Activated naive CD4-positive, alpha-beta T cell treated with anti-CD3 and anti-CD28 coated beads, Interleukin-2, amount 50 U/mL, for 72 hours (primary cell): ENCODE measurements around the gene ZNF793. TPM values are rescaled to one million over a fixed set of nuclear protein-coding genes. Genes with fewer than 3 reads are reported as not detected.

ENCODE experiments used
- ATAC-seq, 2 donors: fragments of 150-1000 bp; cut with Tn5 transposase; 2 replicates each; pipeline ENCODE4 v1.10.0; 2021; ENCODE audit warnings: mild to moderate bottlenecking in 2 of 2, moderate library complexity in 2 of 2
- DNase-seq, 2 donors: peaks; one replicate each; pipeline ENCODE4 v3.0.0; 2021 to 2022; ENCODE audit warnings: low spot score in 2 of 2
- H3K27ac Mint-ChIP-seq, 2 donors: one replicate each; pipeline ENCODE4 v1.8.0; 2022; ENCODE audit warnings: mild to moderate bottlenecking in 2 of 2, mixed read lengths in 2 of 2
- H3K36me3 Mint-ChIP-seq, 2 donors: one replicate each; pipeline ENCODE4 v1.8.0; 2022; ENCODE audit warnings: mixed read lengths in 2 of 2
- H3K9me3 Mint-ChIP-seq, 2 donors: one replicate each; pipeline ENCODE4 v1.8.0; 2022; ENCODE audit warnings: mixed read lengths in 2 of 2
- total RNA-seq, 2 donors: library from RNA; stranded (reverse); gene quantifications; one replicate each; pipeline ENCODE4 v1.2.3, GENCODE V29; 2022

ZNF793 gene
- total RNA-seq, 2 donors from 2014 or later = 4.5 to 4.7 TPM

DNA sequence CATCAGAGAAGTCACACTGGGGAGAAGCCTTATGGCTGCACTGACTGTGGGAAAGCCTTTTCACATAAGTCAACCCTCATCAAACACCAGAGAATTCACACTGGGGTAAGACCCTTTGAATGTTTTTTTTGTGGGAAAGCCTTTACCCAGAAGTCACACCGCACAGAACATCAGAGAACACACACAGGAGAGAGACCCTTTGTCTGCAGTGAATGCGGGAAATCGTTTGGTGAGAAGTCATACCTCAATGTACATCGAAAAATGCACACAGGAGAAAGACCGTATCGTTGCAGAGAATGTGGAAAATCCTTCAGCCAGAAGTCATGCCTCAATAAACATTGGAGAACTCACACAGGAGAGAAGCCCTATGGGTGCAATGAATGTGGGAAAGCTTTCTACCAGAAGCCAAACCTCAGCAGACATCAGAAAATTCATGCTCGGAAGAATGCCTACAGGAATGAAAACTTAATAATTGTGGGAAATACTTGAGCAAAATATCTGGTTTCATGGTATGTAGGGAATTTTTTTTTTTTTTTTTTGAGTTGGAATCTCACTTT is 30.7 kb downstream of the ZNF793 start:
- ATAC-seq = no peak
- H3K27ac Mint-ChIP-seq = no peak overlapping the region
- peaks cover 57 to 59% of the 10 kb centered on the region in 2 donors for H3K36me3 Mint-ChIP-seq
- H3K9me3 Mint-ChIP-seq = peaks cover 40 to 42% of the 10 kb centered on the region in 2 donors
- no peak for DNase-seq

DNA sequence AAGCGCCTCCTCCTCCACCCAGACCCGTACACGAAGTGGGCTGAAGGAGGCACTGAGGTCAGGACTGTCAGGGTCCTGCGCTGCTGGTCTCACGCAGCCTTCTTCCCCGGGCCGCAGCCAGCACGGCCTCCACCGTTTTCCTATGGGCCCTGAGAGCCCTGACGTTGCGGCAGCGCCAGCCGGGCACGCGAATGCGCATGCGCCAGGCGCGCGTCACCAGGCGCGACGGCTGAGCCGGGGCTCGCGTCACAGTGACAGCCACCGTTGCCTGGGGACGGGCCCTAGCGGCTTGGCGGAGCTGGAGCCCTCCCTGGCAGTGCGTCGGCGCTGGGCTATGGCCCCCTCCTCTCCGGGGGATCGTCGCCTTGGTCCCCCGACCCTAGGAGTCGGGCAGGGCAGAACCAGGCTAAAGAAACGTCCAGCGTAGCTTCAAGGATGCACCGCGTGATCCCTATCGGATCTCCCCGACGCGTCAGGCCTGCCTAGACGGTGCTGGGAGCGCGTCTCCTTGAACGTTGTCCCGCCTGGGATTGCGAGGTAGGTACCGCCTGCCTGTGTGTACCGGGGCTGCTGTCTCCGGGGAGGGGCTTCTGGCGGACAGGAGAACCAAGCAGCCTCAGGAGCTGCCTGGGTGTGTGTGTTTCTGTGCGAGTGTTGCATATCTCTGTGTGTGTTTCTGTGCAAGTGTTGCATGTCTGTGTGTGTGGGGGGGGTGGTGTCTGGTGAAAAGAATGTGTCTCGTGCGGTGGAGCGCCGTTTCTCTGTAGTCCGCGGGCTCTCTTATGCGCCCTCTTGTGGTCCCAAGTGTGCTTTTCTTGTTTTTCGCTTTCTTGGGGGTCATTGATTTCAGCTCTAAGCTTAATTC is 44.6 kb downstream of the ZNF793 start:
- Mint-ChIP-seq H3K36me3 (peaks cover 73 to 77% of the 10 kb centered on the region in 2 donors), H3K27ac (peak overlapping the region; percentile 79 to 87), H3K9me3 (peaks cover 32 to 44% of the 10 kb centered on the region in 2 donors)
- DNase-seq (peak; percentile 65 to 70), ATAC-seq (peak; percentile 87 to 89)

DNA sequence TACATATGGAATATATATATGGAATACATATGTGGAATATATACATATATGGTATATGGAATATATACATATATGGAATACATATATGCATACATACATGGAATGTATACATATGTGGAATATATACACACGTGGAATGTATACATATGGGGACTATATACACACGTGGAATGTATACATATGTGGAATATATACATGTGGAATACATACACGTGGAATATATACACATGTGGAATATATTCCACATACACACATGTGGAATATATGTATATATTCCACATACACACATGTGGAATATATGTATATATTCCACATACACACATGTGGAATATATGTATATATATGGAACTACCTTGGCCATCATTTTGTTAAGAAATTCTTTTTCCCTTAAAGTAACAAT is 56.8 kb downstream of the ZNF793 start:
- Mint-ChIP-seq H3K27ac (no peak overlapping the region), H3K9me3 (peaks cover 45 to 56% of the 10 kb centered on the region in 2 donors), H3K36me3 (peaks cover 70 to 82% of the 10 kb centered on the region in 2 donors)
- no peak for DNase-seq
- ATAC-seq = no peak

DNA sequence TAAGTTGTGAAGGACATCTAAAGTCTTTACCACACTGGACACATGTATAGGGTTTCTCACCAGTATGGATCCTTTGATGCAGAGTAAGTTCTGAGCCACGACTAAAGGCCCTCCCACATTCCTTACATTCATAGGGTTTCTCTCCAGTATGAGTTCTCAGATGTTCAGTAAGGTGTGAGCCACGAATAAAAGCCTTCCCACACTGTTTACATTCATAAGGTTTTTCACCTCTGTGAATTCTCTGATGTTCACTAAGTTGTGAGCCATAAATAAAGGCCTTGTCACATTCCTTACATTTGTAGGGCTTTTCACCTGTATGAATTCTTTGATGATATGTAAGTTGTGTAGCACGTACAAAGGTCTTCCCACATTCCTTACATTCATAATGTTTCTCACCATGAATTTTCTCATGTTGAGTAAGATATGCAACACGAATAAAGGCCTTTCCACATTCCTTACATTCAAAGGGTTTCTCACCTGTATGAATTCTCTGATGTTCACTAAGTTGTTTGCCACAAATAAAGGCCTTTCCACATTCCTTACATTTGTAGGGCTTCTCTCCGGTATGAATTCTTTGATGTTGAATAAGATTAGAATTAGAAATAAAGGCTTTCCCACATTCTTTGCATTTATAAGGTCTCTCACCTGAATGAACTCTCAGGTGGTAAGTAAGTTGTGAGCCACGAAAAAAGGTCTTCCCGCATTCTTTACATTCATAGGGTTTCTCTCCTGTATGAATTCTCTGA is 58.1 kb downstream of the ZNF793 start:
- ATAC-seq (no peak), DNase-seq (no peak)
- H3K27ac Mint-ChIP-seq = no peak overlapping the region
- peaks cover 50 to 59% of the 10 kb centered on the region in 2 donors for H3K9me3 Mint-ChIP-seq
- H3K36me3 Mint-ChIP-seq = peaks cover 69 to 81% of the 10 kb centered on the region in 2 donors

DNA sequence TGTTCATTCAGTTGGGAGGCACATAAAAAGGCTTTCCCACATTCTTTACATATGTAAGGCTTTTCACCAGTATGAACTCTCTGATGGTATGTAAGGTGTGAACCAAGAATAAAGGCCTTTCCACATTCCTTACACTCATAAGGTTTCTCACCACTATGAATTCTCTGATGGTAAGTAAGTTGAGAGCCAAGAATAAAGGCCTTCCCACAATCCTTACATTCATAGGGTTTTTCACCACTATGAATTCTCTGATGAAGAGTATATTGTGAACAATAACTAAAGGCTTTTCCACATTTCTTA is 58.6 kb downstream of the ZNF793 start:
- DNase-seq (no peak), ATAC-seq (no peak)
- H3K27ac Mint-ChIP-seq = no peak overlapping the region
- H3K36me3 Mint-ChIP-seq = peaks cover 74 to 85% of the 10 kb centered on the region in 2 donors
- peaks cover 56 to 63% of the 10 kb centered on the region in 2 donors for H3K9me3 Mint-ChIP-seq

DNA sequence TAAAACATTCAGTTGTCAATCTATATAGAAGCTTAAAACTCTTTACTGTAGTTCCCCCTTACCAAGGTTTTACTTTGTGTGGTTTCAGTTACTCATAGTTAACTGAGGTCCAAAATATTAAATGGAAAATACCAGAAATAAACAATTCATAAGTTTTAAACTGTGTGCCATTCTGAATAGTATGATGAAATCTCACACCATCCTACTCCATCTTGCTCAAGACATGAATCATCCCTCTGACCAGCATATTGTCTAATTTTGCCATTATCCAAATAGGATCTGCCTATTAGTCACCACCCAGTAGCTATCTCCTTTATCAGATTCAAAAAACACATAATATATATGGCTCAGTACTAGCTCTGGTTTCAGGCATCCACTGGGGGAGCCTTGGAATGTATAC is 65.5 kb downstream of the ZNF793 start:
- Mint-ChIP-seq H3K27ac (no peak overlapping the region), H3K9me3 (peaks cover 43 to 52% of the 10 kb centered on the region in 2 donors), H3K36me3 (peaks cover 33 to 65% of the 10 kb centered on the region in 2 donors)
- DNase-seq (no peak), ATAC-seq (no peak)

DNA sequence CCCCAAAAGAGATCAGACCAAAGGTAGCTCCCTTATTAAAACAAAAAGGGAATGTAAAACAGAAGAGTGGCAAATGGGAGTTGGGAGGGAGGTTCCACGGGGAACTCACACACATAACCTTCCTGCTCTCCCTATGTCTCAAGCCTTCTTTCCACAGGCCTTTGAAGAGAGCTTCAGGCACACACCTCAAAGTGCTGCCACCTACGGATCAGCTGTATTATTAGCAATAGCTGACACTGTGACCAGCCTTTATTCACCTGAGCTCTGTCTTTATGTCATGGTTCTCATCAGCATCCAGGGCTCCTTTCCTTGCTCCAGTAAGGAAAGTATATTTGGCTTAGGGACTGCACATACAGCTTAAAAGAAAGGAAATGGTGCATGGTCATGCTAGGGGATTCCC is 76.6 kb downstream of the ZNF793 start:
- H3K36me3 Mint-ChIP-seq = peaks cover 35 to 36% of the 10 kb centered on the region in 2 donors
- no peak overlapping the region for H3K27ac Mint-ChIP-seq
- ATAC-seq = peak in 1 of 2 donors; percentile 59
- H3K9me3 Mint-ChIP-seq = peaks cover 30 to 52% of the 10 kb centered on the region in 2 donors
- DNase-seq = no peak

Other genes with a start within 250 kb of the ZNF793 start
- gene ZNF527, start 135.8 kb upstream of the ZNF793 start, total RNA-seq = 1 to 10 TPM; 4.6 to 5.1 TPM
- gene ZNF569, start 39.5 kb upstream of the ZNF793 start, total RNA-seq = 1 to 10 TPM; 6.3 to 6.7 TPM
- 1 to 10 TPM; 3.6 to 9.2 TPM for gene ZNF570, start 37.6 kb upstream of the ZNF793 start, total RNA-seq
- 1 to 10 TPM; 2.4 to 5.0 TPM for gene ZNF571, start 87.9 kb downstream of the ZNF793 start, total RNA-seq
- gene ZNF540, start 87.9 kb downstream of the ZNF793 start, total RNA-seq = 1 to 10 TPM; 1.0 to 3.0 TPM
- gene ZFP30, start 148.5 kb downstream of the ZNF793 start, total RNA-seq = 10 to 100 TPM; 11.6 to 12.4 TPM
- gene ZNF607, start 212.8 kb downstream of the ZNF793 start, total RNA-seq = 10 to 100 TPM in 1 of 2 donors, 1 to 10 TPM in 1; 5.7 to 13.1 TPM